ENCODE measurements around the gene CRACR2B. TPM values are rescaled to one million over a fixed set of nuclear protein-coding genes. Genes with fewer than 3 reads are reported as not detected.

The CRACR2B gene
- total RNA-seq, 1 donor: 0.72 TPM

- Histone ChIP-seq H3K9me3 (ENCODE audit: low read depth, low read length) (no peaks in the 10 kb centered on the region), H3K4me2 (ENCODE audit: insufficient read depth, low read length) (no peak overlapping the region), H3K27ac (ENCODE audit: low read depth, low read length) (no peak overlapping the region), H3K4me1 (ENCODE audit: insufficient read depth, low read length) (peaks cover 26% of the 10 kb centered on the region), H3K4me3 (ENCODE audit: insufficient read depth, low read length) (no peak overlapping the region), H2AFZ (ENCODE audit: low read length) (no peak overlapping the region), H3K36me3 (ENCODE audit: insufficient read depth, low read length) (peaks cover 51% of the 10 kb centered on the region), H3K27me3 (ENCODE audit: insufficient read depth, low read length) (no peaks in the 10 kb centered on the region), H4K20me1 (ENCODE audit: insufficient read depth, low read length) (peaks cover 61% of the 10 kb centered on the region), H3K79me2 (ENCODE audit: insufficient read depth, low read length) (peaks cover 80% of the 10 kb centered on the region)
- TF ChIP-seq CTCF (IDR thresholded peaks at IDR 0.05; ENCODE audit: extremely low read depth, low read depth, low read length): no peak
- DNase-seq (ENCODE audit: insufficient read length, low spot score, missing footprints): no peak
Observed at GRCh38 chr11:837189-837989, 9.7 kb downstream of the CRACR2B start.

GRCh38 chr11:837990-838307 is 10.2 kb downstream of the CRACR2B start:
- no peak for DNase-seq (ENCODE audit: insufficient read length, low spot score, missing footprints)
- H2AFZ ChIP-seq (ENCODE audit: low read length): no peak overlapping the region
- no peak overlapping the region for H3K27ac ChIP-seq (ENCODE audit: low read depth, low read length)
- H3K4me1 ChIP-seq (ENCODE audit: insufficient read depth, low read length): peaks cover 24% of the 10 kb centered on the region
- peaks cover 84% of the 10 kb centered on the region for H3K79me2 ChIP-seq (ENCODE audit: insufficient read depth, low read length)
- no peak overlapping the region for H3K4me3 ChIP-seq (ENCODE audit: insufficient read depth, low read length)
- peaks cover 61% of the 10 kb centered on the region for H4K20me1 ChIP-seq (ENCODE audit: insufficient read depth, low read length)
- no peaks in the 10 kb centered on the region for H3K9me3 ChIP-seq (ENCODE audit: low read depth, low read length)
- H3K4me2 ChIP-seq (ENCODE audit: insufficient read depth, low read length): no peak overlapping the region
- no peak for TF ChIP-seq CTCF (IDR thresholded peaks at IDR 0.05; ENCODE audit: extremely low read depth, low read depth, low read length)
- no peaks in the 10 kb centered on the region for H3K27me3 ChIP-seq (ENCODE audit: insufficient read depth, low read length)
- peaks cover 51% of the 10 kb centered on the region for H3K36me3 ChIP-seq (ENCODE audit: insufficient read depth, low read length)

DNA sequence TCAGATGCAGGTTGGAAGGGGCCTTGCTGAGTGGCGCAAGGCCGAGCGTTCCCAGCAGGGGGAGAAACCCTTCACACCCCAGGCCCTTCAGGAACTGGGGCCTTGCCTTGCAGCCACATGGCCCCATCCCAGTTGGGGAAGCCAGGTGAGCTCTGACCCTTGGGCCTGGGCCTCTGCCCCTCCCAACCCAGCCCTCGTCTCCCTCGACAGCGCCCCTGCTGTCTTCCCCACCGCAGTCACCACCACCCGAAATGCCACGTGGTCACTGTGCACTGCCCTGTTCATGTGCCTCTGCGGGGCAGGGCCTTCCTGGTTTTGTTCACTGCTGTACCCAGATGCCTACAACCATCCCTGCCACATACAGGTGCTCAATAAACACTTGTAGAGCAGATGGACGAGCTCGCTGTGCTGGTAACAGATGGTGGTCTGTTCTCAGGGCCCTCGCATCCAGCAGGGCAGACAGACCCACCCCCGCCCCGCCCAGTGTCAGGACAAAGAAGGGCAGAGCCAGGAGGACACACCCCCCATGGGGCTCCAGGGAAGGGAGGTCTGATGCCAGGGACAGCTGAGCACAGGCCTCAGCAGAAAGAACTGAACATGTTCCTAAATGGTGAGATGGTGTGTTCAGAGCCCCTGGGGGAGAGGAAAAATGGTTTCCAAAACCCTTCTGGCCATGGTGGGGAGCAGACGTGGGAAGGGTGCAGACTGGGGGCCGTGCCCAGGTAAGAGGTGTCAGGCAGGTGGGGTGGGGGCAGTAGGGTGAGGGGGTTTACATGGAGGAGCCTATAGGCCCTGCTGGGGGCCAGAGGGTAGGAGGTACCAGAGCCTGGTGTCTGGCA is 10.9 kb downstream of the CRACR2B start:
- Histone ChIP-seq H4K20me1 (ENCODE audit: insufficient read depth, low read length) (peaks cover 60% of the 10 kb centered on the region), H3K27ac (ENCODE audit: low read depth, low read length) (peak overlapping the region; percentile 37), H2AFZ (ENCODE audit: low read length) (no peak overlapping the region), H3K79me2 (ENCODE audit: insufficient read depth, low read length) (peaks cover 83% of the 10 kb centered on the region), H3K4me2 (ENCODE audit: insufficient read depth, low read length) (no peak overlapping the region), H3K36me3 (ENCODE audit: insufficient read depth, low read length) (peaks cover 51% of the 10 kb centered on the region), H3K4me3 (ENCODE audit: insufficient read depth, low read length) (no peak overlapping the region), H3K9me3 (ENCODE audit: low read depth, low read length) (no peaks in the 10 kb centered on the region), H3K4me1 (ENCODE audit: insufficient read depth, low read length) (peaks cover 22% of the 10 kb centered on the region), H3K27me3 (ENCODE audit: insufficient read depth, low read length) (no peaks in the 10 kb centered on the region)
- peak; percentile 28 for TF ChIP-seq CTCF (IDR thresholded peaks at IDR 0.05; ENCODE audit: extremely low read depth, low read depth, low read length)
- DNase-seq (ENCODE audit: insufficient read length, low spot score, missing footprints): peak; percentile 94

DNA sequence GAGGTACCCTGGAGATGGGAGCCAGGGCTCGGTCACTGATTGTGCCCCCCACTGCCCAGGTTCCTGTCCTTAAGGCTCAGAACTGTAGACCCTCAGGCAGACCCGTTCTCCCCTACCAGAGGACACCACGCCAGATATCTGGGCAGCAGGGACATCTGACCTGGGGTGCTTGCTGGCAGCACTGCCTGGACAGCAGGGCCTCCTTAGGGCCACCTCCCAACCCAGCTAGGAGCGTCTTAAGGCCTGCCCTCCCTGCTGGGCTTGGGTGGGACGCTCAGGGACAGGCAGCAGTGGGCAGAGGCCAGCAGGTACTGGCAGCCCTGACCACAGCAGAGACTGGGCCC is 11.5 kb downstream of the CRACR2B start:
- Histone ChIP-seq H2AFZ (ENCODE audit: low read length) (no peak overlapping the region), H3K4me1 (ENCODE audit: insufficient read depth, low read length) (peaks cover 20% of the 10 kb centered on the region), H3K4me3 (ENCODE audit: insufficient read depth, low read length) (no peak overlapping the region), H3K36me3 (ENCODE audit: insufficient read depth, low read length) (peaks cover 51% of the 10 kb centered on the region), H3K4me2 (ENCODE audit: insufficient read depth, low read length) (no peak overlapping the region), H3K27me3 (ENCODE audit: insufficient read depth, low read length) (no peaks in the 10 kb centered on the region), H4K20me1 (ENCODE audit: insufficient read depth, low read length) (peaks cover 56% of the 10 kb centered on the region), H3K9me3 (ENCODE audit: low read depth, low read length) (no peaks in the 10 kb centered on the region), H3K79me2 (ENCODE audit: insufficient read depth, low read length) (peaks cover 80% of the 10 kb centered on the region), H3K27ac (ENCODE audit: low read depth, low read length) (peak overlapping the region; percentile 37)
- TF ChIP-seq CTCF (IDR thresholded peaks at IDR 0.05; ENCODE audit: extremely low read depth, low read depth, low read length): no peak
- DNase-seq (ENCODE audit: insufficient read length, low spot score, missing footprints): no peak
